Loucy (cell line): ENCODE results near the gene SPSB1.
A peak's percentile ranks its signal among the peaks of the same experiment; 100 is the strongest.

Experiments
- H2AFZ ChIP-seq: fragments of 200-600 bp; sonication (generic); 2 replicates; pipeline ENCODE4 v1.6.0; 2016; ENCODE audit warnings: antibody characterized with exemption, mild to moderate bottlenecking, low read length, moderate library complexity
- H3F3A ChIP-seq: fragments of 200-600 bp; 2 replicates; pipeline ENCODE4 v1.6.0; 2016; ENCODE audit warnings: antibody characterized with exemption, low read depth, mild to moderate bottlenecking
- H3K27me3 ChIP-seq: fragments of 200-600 bp; sonication (generic); 2 replicates; pipeline ENCODE4 v1.6.1; 2014; ENCODE audit warnings: low read length, mild to moderate bottlenecking; ENCODE audit not compliant: insufficient read depth, poor library complexity, severe bottlenecking
- H3K36me3 ChIP-seq: fragments of 200-600 bp; sonication (generic); 2 replicates; pipeline ENCODE4 v1.6.1; 2016; ENCODE audit warnings: low read length; ENCODE audit not compliant: insufficient read depth
- H3K4me1 ChIP-seq: fragments of 200-600 bp; sonication (generic); 2 replicates; pipeline ENCODE4 v1.5.1; 2014; ENCODE audit warnings: low read length, mild to moderate bottlenecking; ENCODE audit not compliant: insufficient read depth, poor library complexity, severe bottlenecking
- H3K4me2 ChIP-seq: fragments of 200-600 bp; sonication (generic); 2 replicates; pipeline ENCODE4 v1.6.0; 2014; ENCODE audit warnings: antibody characterized with exemption, low read length, low read depth, mild to moderate bottlenecking; ENCODE audit not compliant: poor library complexity, severe bottlenecking
- H3K4me3 ChIP-seq: fragments of 200-600 bp; sonication (generic); 2 replicates; pipeline ENCODE4 v1.5.1; 2014; ENCODE audit warnings: low read length, mild to moderate bottlenecking, mixed read lengths; ENCODE audit not compliant: poor library complexity, severe bottlenecking
- H3K79me2 ChIP-seq: fragments of 200-600 bp; sonication (generic); 2 replicates; pipeline ENCODE4 v1.6.1; 2014; ENCODE audit warnings: low read length; ENCODE audit not compliant: insufficient read depth
- H3K9ac ChIP-seq: fragments of 200-600 bp; sonication (generic); 2 replicates; pipeline ENCODE4 v1.6.0; 2014; ENCODE audit warnings: mild to moderate bottlenecking, low read depth, low read length, moderate library complexity; ENCODE audit not compliant: poor library complexity, severe bottlenecking
- H3K9me2 ChIP-seq: fragments of 200-600 bp; sonication (generic); replicated peaks from 2 replicates; pipeline ENCODE4 v1.6.1; 2016; ENCODE audit warnings: low read depth, low read length, mixed read lengths
- H3K9me3 ChIP-seq: fragments of 200-600 bp; sonication (generic); 2 replicates; pipeline ENCODE4 v1.6.1; 2014; ENCODE audit warnings: mild to moderate bottlenecking, antibody characterized with exemption, low read length, low read depth; ENCODE audit not compliant: insufficient read depth
- H4K20me1 ChIP-seq: fragments of 200-600 bp; sonication (generic); 2 replicates; pipeline ENCODE4 v1.6.0; 2014; ENCODE audit warnings: antibody characterized with exemption, low read length, mild to moderate bottlenecking; ENCODE audit not compliant: insufficient read depth, poor library complexity, severe bottlenecking
- EZH2phosphoT487 ChIP-seq: fragments of 200-600 bp; IDR thresholded peaks from 2 replicates; pipeline ENCODE4 v1.6.1; 2018; ENCODE audit warnings: antibody characterized with exemption, mild to moderate bottlenecking, moderate library complexity, borderline replicate concordance
- TF ChIP-seq, protein P1 (sequence below): fragments of 200-600 bp; sonication (generic); conservative IDR thresholded peaks from 2 replicates; pipeline ENCODE4 v1.5.1; 2014; ENCODE audit warnings: mild to moderate bottlenecking, antibody characterized with exemption, low read length

SPSB1 gene

DNA sequence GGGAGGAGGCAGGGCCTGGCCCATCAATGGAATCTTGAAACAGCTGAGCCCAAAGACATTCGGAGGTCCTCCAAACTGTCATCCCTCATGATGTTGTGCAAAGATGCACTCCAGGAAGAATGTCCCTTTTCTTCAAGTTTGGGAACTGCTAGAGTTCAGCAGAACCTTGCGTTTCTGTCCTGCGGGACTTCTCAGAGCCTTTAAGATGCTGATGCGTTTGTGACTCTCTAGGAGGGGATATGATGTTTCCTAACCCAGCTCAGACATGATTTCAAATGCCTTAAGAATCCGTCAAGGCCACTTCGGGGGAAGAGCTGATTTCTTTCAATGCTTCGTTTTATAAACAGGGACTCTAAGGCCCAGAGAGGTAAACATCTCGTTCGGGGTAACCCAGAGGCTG is 35.5 kb downstream of the SPSB1 start:
- H3K4me3 ChIP-seq, result no peak overlapping the region
- H3K36me3 ChIP-seq, result peaks cover 16% of the 10 kb centered on the region; the same call in 1 of the 2 replicates
- no peaks in the 10 kb centered on the region for H3K27me3 ChIP-seq
- H3K4me1 ChIP-seq, result peaks cover 23% of the 10 kb centered on the region
- no peaks in the 10 kb centered on the region for H3K9me2 ChIP-seq
- no peaks in the 10 kb centered on the region for H3K9me3 ChIP-seq
- H3K79me2 ChIP-seq, result peaks cover 98% of the 10 kb centered on the region
- no peak for TF ChIP-seq EZH2phosphoT487
- TF ChIP-seq, protein P1, sequence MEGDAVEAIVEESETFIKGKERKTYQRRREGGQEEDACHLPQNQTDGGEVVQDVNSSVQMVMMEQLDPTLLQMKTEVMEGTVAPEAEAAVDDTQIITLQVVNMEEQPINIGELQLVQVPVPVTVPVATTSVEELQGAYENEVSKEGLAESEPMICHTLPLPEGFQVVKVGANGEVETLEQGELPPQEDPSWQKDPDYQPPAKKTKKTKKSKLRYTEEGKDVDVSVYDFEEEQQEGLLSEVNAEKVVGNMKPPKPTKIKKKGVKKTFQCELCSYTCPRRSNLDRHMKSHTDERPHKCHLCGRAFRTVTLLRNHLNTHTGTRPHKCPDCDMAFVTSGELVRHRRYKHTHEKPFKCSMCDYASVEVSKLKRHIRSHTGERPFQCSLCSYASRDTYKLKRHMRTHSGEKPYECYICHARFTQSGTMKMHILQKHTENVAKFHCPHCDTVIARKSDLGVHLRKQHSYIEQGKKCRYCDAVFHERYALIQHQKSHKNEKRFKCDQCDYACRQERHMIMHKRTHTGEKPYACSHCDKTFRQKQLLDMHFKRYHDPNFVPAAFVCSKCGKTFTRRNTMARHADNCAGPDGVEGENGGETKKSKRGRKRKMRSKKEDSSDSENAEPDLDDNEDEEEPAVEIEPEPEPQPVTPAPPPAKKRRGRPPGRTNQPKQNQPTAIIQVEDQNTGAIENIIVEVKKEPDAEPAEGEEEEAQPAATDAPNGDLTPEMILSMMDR, result no peak
- H4K20me1 ChIP-seq, result peaks cover 48% of the 10 kb centered on the region
- H3K4me2 ChIP-seq, result no peak overlapping the region
- H3K9ac ChIP-seq, result no peak overlapping the region
- no peak overlapping the region for H2AFZ ChIP-seq
- 0 out of 2 replicates have a peak, but pooled peaks cover 2% of the 10 kb centered on the region for H3F3A ChIP-seq

DNA sequence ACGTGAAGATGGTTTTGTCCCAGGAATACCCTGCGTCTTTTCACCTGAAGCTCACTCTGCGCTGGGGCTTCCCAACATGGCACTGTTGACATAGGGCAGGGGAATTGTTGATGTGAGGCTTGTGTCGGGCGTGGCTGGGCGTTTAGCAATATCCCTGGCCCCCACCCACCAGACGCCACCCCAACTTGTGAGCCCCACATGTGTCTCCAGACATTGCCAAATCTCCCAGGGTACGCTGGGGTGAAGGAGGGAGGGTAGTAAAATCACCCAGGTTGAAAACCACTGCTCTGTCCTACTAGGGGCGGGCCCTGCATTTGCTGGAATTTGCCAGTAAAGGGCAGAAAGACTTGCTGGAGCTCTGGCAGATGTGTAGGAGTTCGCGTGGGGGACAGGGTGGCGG is 36.0 kb downstream of the SPSB1 start:
- no peak for TF ChIP-seq EZH2phosphoT487
- TF ChIP-seq, protein P1, result no peak
- Histone ChIP-seq H3K4me2 (no peak overlapping the region), H3K79me2 (peaks cover 98% of the 10 kb centered on the region), H2AFZ (no peak overlapping the region), H3K9ac (no peak overlapping the region), H3K27me3 (no peaks in the 10 kb centered on the region), H3F3A (0 out of 2 replicates have a peak, but pooled peaks cover 2% of the 10 kb centered on the region), H3K9me2 (no peaks in the 10 kb centered on the region), H3K36me3 (peaks cover 16% of the 10 kb centered on the region; the same call in 1 of the 2 replicates), H4K20me1 (peaks cover 46% of the 10 kb centered on the region), H3K9me3 (no peaks in the 10 kb centered on the region), H3K4me1 (peaks cover 27% of the 10 kb centered on the region), H3K4me3 (no peak overlapping the region)

DNA sequence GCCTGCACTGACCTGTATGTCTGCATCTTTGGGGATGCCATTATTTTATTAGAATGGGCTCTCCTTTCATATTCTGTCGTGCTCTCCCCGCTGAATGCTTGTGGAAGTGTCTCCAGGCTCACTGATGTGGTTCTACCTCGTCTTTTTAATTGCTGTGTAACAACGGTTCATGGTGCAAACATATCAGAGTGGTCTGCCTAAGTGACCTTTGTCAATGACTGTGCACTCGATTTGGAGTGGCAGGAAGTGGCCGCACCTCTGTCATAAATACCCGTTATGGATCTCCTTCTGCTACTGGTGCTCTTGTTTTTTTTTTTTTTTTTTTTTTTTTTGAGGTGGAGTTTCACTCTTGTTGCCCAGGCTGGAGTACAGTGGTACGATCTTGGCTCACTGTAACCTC is 38.3 kb downstream of the SPSB1 start:
- Histone ChIP-seq H3K27me3 (no peaks in the 10 kb centered on the region), H2AFZ (no peak overlapping the region), H3F3A (0 out of 2 replicates have a peak, but pooled peaks cover 2% of the 10 kb centered on the region), H3K4me1 (peaks cover 31% of the 10 kb centered on the region), H3K9me3 (no peaks in the 10 kb centered on the region), H3K36me3 (peaks cover 10% of the 10 kb centered on the region; the same call in 1 of the 2 replicates), H3K4me3 (no peak overlapping the region), H3K4me2 (peak overlapping the region; percentile 7), H3K9ac (peak overlapping the region; percentile 59), H3K79me2 (peaks cover 98% of the 10 kb centered on the region), H4K20me1 (peaks cover 42% of the 10 kb centered on the region), H3K9me2 (no peaks in the 10 kb centered on the region)
- no peak for TF ChIP-seq EZH2phosphoT487
- TF ChIP-seq, protein P1, result no peak
